Lung (tissue), 12 donors: ENCODE data around the gene GLIS1. TPM values are rescaled to one million over a fixed set of nuclear protein-coding genes. Genes with fewer than 3 reads are reported as not detected.

Experiments
- ATAC-seq: fragments of 200-7000 bp; cut with Tn5 transposase; one replicate; pipeline ENCODE4 v1.9.1; 2020; ENCODE audit warnings: moderate number of reproducible peaks; ENCODE audit not compliant: insufficient read depth, low FRiP score
- DNase-seq, 3 donors: peaks; one replicate each; pipeline ENCODE4 v3.0.0-alpha.2; 2013 to 2017
- H3K27ac ChIP-seq, 2 donors: one replicate each; pipeline ENCODE4 v1.5.1; 2013; ENCODE audit warnings: mild to moderate bottlenecking in 2 of 2, moderate library complexity in 2 of 2, control low read depth in 1 of 2, inconsistent platforms in 1 of 2, low read depth in 1 of 2, low read length in 1 of 2
- H3K27me3 ChIP-seq, 3 donors: one replicate each; pipeline ENCODE4 v1.5.1; 2013; ENCODE audit warnings: low read length in 2 of 3; ENCODE audit not compliant: control insufficient read depth in 3 of 3, insufficient read depth in 3 of 3
- H3K36me3 ChIP-seq, 4 donors: one replicate each; pipeline ENCODE4 v1.5.1; 2013; ENCODE audit warnings: low read length in 4 of 4, mild to moderate bottlenecking in 1 of 4, moderate library complexity in 1 of 4; ENCODE audit not compliant: control insufficient read depth in 4 of 4, insufficient read depth in 4 of 4
- H3K4me1 ChIP-seq, 5 donors: one replicate each; pipeline ENCODE4 v1.5.1; 2013; ENCODE audit warnings: low read length in 5 of 5, mild to moderate bottlenecking in 2 of 5, moderate library complexity in 1 of 5; ENCODE audit not compliant: control insufficient read depth in 5 of 5, insufficient read depth in 5 of 5
- H3K4me3 ChIP-seq: one replicate; pipeline ENCODE4 v1.5.1; 2013; ENCODE audit warnings: mild to moderate bottlenecking, control low read depth, moderate library complexity
- H3K9ac ChIP-seq, 2 donors: one replicate each; pipeline ENCODE4 v1.5.1; 2013; ENCODE audit warnings: low read length in 2 of 2, control low read depth in 1 of 2; ENCODE audit not compliant: insufficient read depth in 1 of 2
- H3K9me3 ChIP-seq, 4 donors: one replicate each; pipeline ENCODE4 v1.5.1; 2013; ENCODE audit warnings: low read length in 3 of 4, mild to moderate bottlenecking in 1 of 4, moderate library complexity in 1 of 4; ENCODE audit not compliant: control insufficient read depth in 4 of 4, insufficient read depth in 3 of 4
- WGBS, 2 donors: extraction: QIAGEN DNeasy Blood & Tissue Kit; methylation state at CpG; one replicate each; pipeline ENCODE4 v1.1.7; 2013; 5-methylcytosine and 5-hydroxymethylcytosine counted together
- polyA plus RNA-seq, 2 donors: library from polyadenylated mRNA; stranded (reverse); fragments of 200-250 nt; gene quantifications; one replicate each; pipeline ENCODE4 v1.2.1, GENCODE V29; 2013
- total RNA-seq, 2 donors: library from RNA; depleted of rRNA in 1 of 2; stranded (reverse); fragments of >200 nt in 1 of 2; gene quantifications; one replicate each; pipeline ENCODE4 v1.2.1, GENCODE V29; 2014 to 2021
- TF ChIP-seq, protein P1 (sequence below): IDR thresholded peaks from 2 replicates; pipeline ENCODE4 v1.5.1; 2012; ENCODE audit warnings: mild to moderate bottlenecking; ENCODE audit errors: control extremely low read depth, extremely low read depth
- donor health status: control.
- donor health status: control.
- donor health status: Bipolar disorder and iron deficiency.
- donor health status: healthy.
- donor health status: DM: yes; HTN: yes; CAD: no.

The GLIS1 gene
- total and polyA plus RNA-seq, 4 donors: 0.05 to 0.18 (median 0.17) TPM; not detected in 1

DNA sequence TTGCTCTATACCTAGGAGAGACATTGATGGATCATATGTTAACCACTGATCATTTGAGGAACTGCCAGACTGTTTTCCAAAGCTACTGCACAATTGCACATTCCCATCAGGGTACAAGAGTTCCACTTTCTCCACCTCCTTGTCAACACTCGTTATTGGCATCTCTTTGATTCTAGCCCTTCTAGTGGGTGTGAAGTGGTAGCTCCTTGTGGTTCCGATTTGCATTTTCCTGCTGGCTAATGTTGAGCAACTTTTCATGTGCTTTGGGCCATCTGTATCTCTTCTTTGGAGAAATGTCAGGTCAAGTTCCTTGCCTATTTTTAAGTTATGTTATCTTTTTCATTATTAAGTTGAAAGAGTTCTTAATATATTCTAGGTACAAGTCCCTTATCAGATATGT lies 189.7 kb downstream of the GLIS1 start:
- H3K36me3 ChIP-seq: no peaks in the 10 kb centered on the region
- ATAC-seq: no peak
- TF ChIP-seq, protein P1, sequence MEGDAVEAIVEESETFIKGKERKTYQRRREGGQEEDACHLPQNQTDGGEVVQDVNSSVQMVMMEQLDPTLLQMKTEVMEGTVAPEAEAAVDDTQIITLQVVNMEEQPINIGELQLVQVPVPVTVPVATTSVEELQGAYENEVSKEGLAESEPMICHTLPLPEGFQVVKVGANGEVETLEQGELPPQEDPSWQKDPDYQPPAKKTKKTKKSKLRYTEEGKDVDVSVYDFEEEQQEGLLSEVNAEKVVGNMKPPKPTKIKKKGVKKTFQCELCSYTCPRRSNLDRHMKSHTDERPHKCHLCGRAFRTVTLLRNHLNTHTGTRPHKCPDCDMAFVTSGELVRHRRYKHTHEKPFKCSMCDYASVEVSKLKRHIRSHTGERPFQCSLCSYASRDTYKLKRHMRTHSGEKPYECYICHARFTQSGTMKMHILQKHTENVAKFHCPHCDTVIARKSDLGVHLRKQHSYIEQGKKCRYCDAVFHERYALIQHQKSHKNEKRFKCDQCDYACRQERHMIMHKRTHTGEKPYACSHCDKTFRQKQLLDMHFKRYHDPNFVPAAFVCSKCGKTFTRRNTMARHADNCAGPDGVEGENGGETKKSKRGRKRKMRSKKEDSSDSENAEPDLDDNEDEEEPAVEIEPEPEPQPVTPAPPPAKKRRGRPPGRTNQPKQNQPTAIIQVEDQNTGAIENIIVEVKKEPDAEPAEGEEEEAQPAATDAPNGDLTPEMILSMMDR: no peak
- no peak overlapping the region for H3K9ac ChIP-seq
- H3K4me1 ChIP-seq: peaks cover 0 to 9% (median 0%) of the 10 kb centered on the region in 5 donors
- peaks cover 0 to 1% (median 0%) of the 10 kb centered on the region in 4 donors for H3K9me3 ChIP-seq
- DNase-seq: peak in 1 of 3 donors; percentile 6
- no peak overlapping the region for H3K27ac ChIP-seq
- peaks cover 0 to 4% (median 0%) of the 10 kb centered on the region in 3 donors for H3K27me3 ChIP-seq
- H3K4me3 ChIP-seq: no peak overlapping the region
- 59 to 68% methylated on average over 2 of the region's 2 CpGs for WGBS, 2 donors

DNA sequence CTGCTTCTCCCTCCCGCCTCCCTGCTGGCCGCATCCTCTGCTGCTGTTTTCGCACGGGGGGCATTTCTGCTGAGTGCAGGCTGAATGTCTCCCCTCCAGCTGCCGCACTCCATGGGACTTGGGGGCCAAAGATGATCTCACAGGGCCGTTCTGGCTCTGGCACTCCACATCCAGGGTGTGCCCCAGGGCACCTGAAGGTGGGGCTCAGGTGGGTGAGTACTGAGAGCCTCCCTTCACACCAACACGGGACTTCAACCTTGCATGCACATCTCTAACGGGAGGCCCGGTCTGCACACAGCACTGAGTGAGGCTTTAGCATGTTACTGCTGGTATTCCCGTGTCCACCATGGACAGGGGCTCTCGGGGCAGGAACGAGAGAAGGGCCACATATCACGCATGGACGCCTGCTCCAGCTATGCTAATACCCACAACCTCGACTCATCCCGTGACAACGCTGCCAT lies 190.9 kb downstream of the GLIS1 start:
- peaks cover 0 to 9% (median 0%) of the 10 kb centered on the region in 5 donors for H3K4me1 ChIP-seq
- 89 to 90% methylated on average over 17 of the region's 17 CpGs for WGBS, 2 donors

DNA sequence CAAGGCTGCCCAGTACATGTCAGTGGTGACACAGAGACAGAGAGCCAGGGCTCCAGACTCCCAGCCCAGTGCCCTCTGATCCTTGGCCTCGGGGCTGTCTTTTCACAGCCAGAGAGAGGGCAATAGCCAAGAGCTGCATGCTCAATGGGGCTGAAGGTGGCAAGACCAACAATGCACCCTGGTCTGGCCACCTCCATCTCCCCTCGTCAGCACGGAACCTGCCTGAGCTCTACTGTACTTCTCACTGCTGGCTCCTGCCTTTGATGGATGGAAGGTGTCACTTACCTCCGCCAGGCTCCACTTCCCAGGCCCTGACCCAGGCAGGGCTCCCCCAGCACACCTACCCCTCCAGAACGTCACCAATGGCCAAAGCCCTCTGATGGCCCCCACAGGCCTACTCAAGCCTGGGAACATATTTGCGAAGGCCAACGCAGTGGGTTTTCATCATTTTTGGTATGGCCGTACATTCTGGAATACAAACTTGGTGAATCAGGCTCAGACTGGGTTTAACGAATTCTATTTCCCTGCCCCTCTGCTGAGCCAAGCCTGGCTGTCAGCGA lies 191.7 kb downstream of the GLIS1 start:
- H3K4me1 ChIP-seq: peaks cover 0 to 9% (median 0%) of the 10 kb centered on the region in 5 donors
- H3K36me3 ChIP-seq: no peaks in the 10 kb centered on the region
- H3K4me3 ChIP-seq: no peak overlapping the region
- H3K9ac ChIP-seq: no peak overlapping the region
- WGBS, 2 donors: 87% methylated on average over 10 of the region's 10 CpGs
- no peak overlapping the region for H3K27ac ChIP-seq
- no peaks in the 10 kb centered on the region for H3K27me3 ChIP-seq
- no peak for ATAC-seq
- TF ChIP-seq, protein P1: no peak
- DNase-seq: peak in 1 of 3 donors; percentile 7
- H3K9me3 ChIP-seq: peaks cover 0 to 1% (median 0%) of the 10 kb centered on the region in 4 donors

More for the DNA sequence above, 190.9 kb downstream of the GLIS1 start:
- H3K27me3 ChIP-seq: no peaks in the 10 kb centered on the region
- no peak overlapping the region for H3K27ac ChIP-seq
- ATAC-seq: no peak
- H3K9me3 ChIP-seq: peaks cover 0 to 1% (median 0%) of the 10 kb centered on the region in 4 donors
- TF ChIP-seq, protein P1: no peak
- no peak overlapping the region for H3K9ac ChIP-seq
- H3K36me3 ChIP-seq: no peaks in the 10 kb centered on the region
- DNase-seq: peak in 1 of 3 donors; percentile 9
- no peak overlapping the region for H3K4me3 ChIP-seq
